Measurements from ENCODE around the gene ZNF57.
"Not testable (repeated sequence)": the region's sequence is repeated elsewhere in the genome, so short reads cannot be mapped to it uniquely, and the experiment has no call there.

GRCh38 chr19:2890531-2890930, 10.2 kb upstream of the ZNF57 start:
- TF ChIP-seq, protein P1, sequence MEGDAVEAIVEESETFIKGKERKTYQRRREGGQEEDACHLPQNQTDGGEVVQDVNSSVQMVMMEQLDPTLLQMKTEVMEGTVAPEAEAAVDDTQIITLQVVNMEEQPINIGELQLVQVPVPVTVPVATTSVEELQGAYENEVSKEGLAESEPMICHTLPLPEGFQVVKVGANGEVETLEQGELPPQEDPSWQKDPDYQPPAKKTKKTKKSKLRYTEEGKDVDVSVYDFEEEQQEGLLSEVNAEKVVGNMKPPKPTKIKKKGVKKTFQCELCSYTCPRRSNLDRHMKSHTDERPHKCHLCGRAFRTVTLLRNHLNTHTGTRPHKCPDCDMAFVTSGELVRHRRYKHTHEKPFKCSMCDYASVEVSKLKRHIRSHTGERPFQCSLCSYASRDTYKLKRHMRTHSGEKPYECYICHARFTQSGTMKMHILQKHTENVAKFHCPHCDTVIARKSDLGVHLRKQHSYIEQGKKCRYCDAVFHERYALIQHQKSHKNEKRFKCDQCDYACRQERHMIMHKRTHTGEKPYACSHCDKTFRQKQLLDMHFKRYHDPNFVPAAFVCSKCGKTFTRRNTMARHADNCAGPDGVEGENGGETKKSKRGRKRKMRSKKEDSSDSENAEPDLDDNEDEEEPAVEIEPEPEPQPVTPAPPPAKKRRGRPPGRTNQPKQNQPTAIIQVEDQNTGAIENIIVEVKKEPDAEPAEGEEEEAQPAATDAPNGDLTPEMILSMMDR (conservative IDR thresholded peaks at IDR 0.05 in 1 of 2, IDR thresholded peaks at IDR 0.05 in 1 of 2; ENCODE audit: low read depth in 1 of 2, low read length in 2 of 2) = not testable (repeated sequence)
- not testable (repeated sequence) for TF ChIP-seq EZH2 (IDR thresholded peaks at IDR 0.05; ENCODE audit: low read length, missing control alignments)

Data from fibroblast of lung (primary cell).